GM21619 (cell line): Measurements from ENCODE around the gene TMBIM1.
"Not testable (repeated sequence)": the region's sequence is repeated elsewhere in the genome, so short reads cannot be mapped to it uniquely, and the experiment has no call there.

Source experiments
- ATAC-seq: cut with Tn5 transposase; IDR thresholded peaks from one replicate; pipeline ENCODE4 v1.9.1; 2021; ENCODE audit not compliant: unreplicated experiment

The TMBIM1 gene

GRCh38 chr2:218319813-218320365 is 27.6 kb upstream of the TMBIM1 start:
- no peak for ATAC-seq

- no peak for ATAC-seq
Observed at GRCh38 chr2:218318241-218318640, 25.9 kb upstream of the TMBIM1 start.

- no peak for ATAC-seq
Observed at GRCh38 chr2:218317835-218318234, 25.5 kb upstream of the TMBIM1 start.

GRCh38 chr2:218317303-218317630 is 25.0 kb upstream of the TMBIM1 start:
- ATAC-seq = no peak

- no peak for ATAC-seq
Observed at GRCh38 chr2:218315397-218315796, 23.1 kb upstream of the TMBIM1 start.

GRCh38 chr2:218314764-218315163 is 22.5 kb upstream of the TMBIM1 start:
- not testable (repeated sequence) for ATAC-seq

GRCh38 chr2:218313356-218313755 is 21.1 kb upstream of the TMBIM1 start:
- no peak for ATAC-seq

GRCh38 chr2:218312267-218312756 is 20.0 kb upstream of the TMBIM1 start:
- no peak for ATAC-seq

- not testable (repeated sequence) for ATAC-seq
Observed at GRCh38 chr2:218311541-218312266, 19.4 kb upstream of the TMBIM1 start.

GRCh38 chr2:218310853-218311540 is 18.7 kb upstream of the TMBIM1 start:
- ATAC-seq = no peak

GRCh38 chr2:218307415-218308090 is 15.2 kb upstream of the TMBIM1 start:
- ATAC-seq = no peak

GRCh38 chr2:218306184-218306920 is 14.0 kb upstream of the TMBIM1 start:
- no peak for ATAC-seq

GRCh38 chr2:218305383-218305782 is 13.1 kb upstream of the TMBIM1 start:
- no peak for ATAC-seq

GRCh38 chr2:218301176-218301819 is 9.0 kb upstream of the TMBIM1 start:
- ATAC-seq = peak; percentile 93

GRCh38 chr2:218300141-218300540 is 7.8 kb upstream of the TMBIM1 start:
- ATAC-seq = no peak

- no peak for ATAC-seq
Observed at GRCh38 chr2:218298314-218298875, 6.1 kb upstream of the TMBIM1 start.

GRCh38 chr2:218296847-218297246 is 4.5 kb upstream of the TMBIM1 start:
- no peak for ATAC-seq

- no peak for ATAC-seq
Observed at GRCh38 chr2:218296200-218296599, 3.9 kb upstream of the TMBIM1 start.

GRCh38 chr2:218295029-218295428 is 2.7 kb upstream of the TMBIM1 start:
- no peak for ATAC-seq

- no peak for ATAC-seq
Observed at GRCh38 chr2:218294430-218295022, 2.2 kb upstream of the TMBIM1 start.
